ENCODE data around the gene TBX20. TPM values are rescaled to one million over a fixed set of nuclear protein-coding genes. Genes with fewer than 3 reads are reported as not detected.

Gene TBX20
- total and polyA plus RNA-seq, 2 of the 8 experiments (the other 6 are each of a cell fraction or from before 2014, with no cell fraction given) = 0.08 to 0.26 TPM

GRCh38 chr7:35241884-35242283 is 12.0 kb downstream of the TBX20 start:
- H3K18ac ChIP-seq (ENCODE audit: extremely low read depth, low read length) = no peak overlapping the region
- H3K36me3 ChIP-seq (ENCODE audit: control insufficient read depth in 2 of 4, insufficient read depth in 4 of 4, low read length in 3 of 4) = no peaks in the 10 kb centered on the region
- POLR2A ChIA-PET (ENCODE audit: partially characterized antibody) = no interaction called here
- H3K9me3 ChIP-seq (ENCODE audit: insufficient read depth in 2 of 2, low read depth in 1 of 2, low read length in 1 of 2) = no peaks in the 10 kb centered on the region
- no peak overlapping the region for H4K5ac ChIP-seq (ENCODE audit: insufficient read length, low read depth, low read length)
- DNase-seq (ENCODE audit: low read depth in 1 of 2, low spot score in 2 of 2) (no peak), FAIRE-seq (no peak)
- no peak overlapping the region for H3K4me2 ChIP-seq (ENCODE audit: insufficient read depth in 1 of 2, low read depth in 2 of 2, low read length in 2 of 2)
- no peak overlapping the region for H2AFZ ChIP-seq (ENCODE audit: low read length)
- no peak overlapping the region for H3K4me3 ChIP-seq (ENCODE audit: extremely low read depth in 1 of 4, insufficient read depth in 2 of 4, low read depth in 3 of 4, low read length in 4 of 4)
- no peaks in the 10 kb centered on the region for H4K20me1 ChIP-seq (replicated peaks in 1 of 2; ENCODE audit: control insufficient read depth in 1 of 2, insufficient read depth in 2 of 2, low read length in 2 of 2)
- H3K23me2 ChIP-seq (ENCODE audit: low read depth, low read length) = no peaks in the 10 kb centered on the region; the same call in 1 of the 2 replicates
- no peak overlapping the region for H2BK20ac ChIP-seq (ENCODE audit: low read length)
- H3K23ac ChIP-seq (ENCODE audit: insufficient read length) = no peak overlapping the region
- H3K4me1 ChIP-seq (replicated peaks in 1 of 4; ENCODE audit: control insufficient read depth in 3 of 4, insufficient read depth in 4 of 4, low read length in 3 of 4) = no peaks in the 10 kb centered on the region
- H3K27me3 ChIP-seq (replicated peaks in 1 of 4; ENCODE audit: control insufficient read depth in 3 of 4, extremely low read depth in 1 of 4, insufficient read depth in 3 of 4, low read length in 3 of 4) = peaks cover 0 to 2% (median 0%) of the 10 kb centered on the region in 4 experiments; a peak in 1 of 7 replicates
- H3K9ac ChIP-seq (replicated peaks in 1 of 4; ENCODE audit: extremely low read depth in 1 of 4, low read depth in 3 of 4, low read length in 3 of 4) = no peak overlapping the region
- H2BK120ac ChIP-seq (replicated peaks; ENCODE audit: low read depth, low read length) = no peak overlapping the region
- no peak overlapping the region for H4K91ac ChIP-seq (replicated peaks; ENCODE audit: insufficient read length, low read length)
- H2BK12ac ChIP-seq (ENCODE audit: low read depth, low read length) = no peak overlapping the region
- H2BK5ac ChIP-seq (ENCODE audit: low read depth, low read length) = no peak overlapping the region
- no peaks in the 10 kb centered on the region for H3K79me1 ChIP-seq (ENCODE audit: low read depth, low read length)
- no peak overlapping the region for H2BK15ac ChIP-seq (ENCODE audit: low read length)
- H3K14ac ChIP-seq (ENCODE audit: insufficient read length) = no peak overlapping the region
- 79% methylated on average over 7 of the region's 7 CpGs; no CpG with 5 or more reads in 1 of the 2 experiments for WGBS, 2 experiments (ENCODE audit: extremely low coverage in 1 of 2, insufficient coverage in 1 of 2, insufficient read length in 1 of 2, insufficient replicate concordance in 2 of 2, low coverage in 1 of 2, low lambda C conversion rate in 2 of 2, missing lambda C conversion rate in 1 of 2)
- H3K4ac ChIP-seq (replicated peaks; ENCODE audit: insufficient read length, low read depth, low read length) = no peak overlapping the region
- no peak overlapping the region for H3K56ac ChIP-seq (replicated peaks; ENCODE audit: insufficient read length, low read depth, low read length)
- H3K27ac ChIP-seq (ENCODE audit: low read depth, low read length) = no peak overlapping the region
- no peaks in the 10 kb centered on the region for H3K79me2 ChIP-seq (ENCODE audit: control insufficient read depth in 1 of 2, insufficient read depth in 2 of 2, low read length in 2 of 2)
- no peak overlapping the region for H4K8ac ChIP-seq (ENCODE audit: extremely low read depth, insufficient read depth, low read length)
- H2AK5ac ChIP-seq (ENCODE audit: low read depth, low read length) = no peak overlapping the region
- CTCF ChIA-PET (ENCODE audit: partially characterized antibody) = interaction anchor here (0.6 to 1.8 kb wide), 3 partner anchors 56 to 687 kb away, joined by 3 to 6 read pairs (median 3); no protein-coding TSS in a partner anchor
- TF ChIP-seq JUND (IDR thresholded peaks at IDR 0.05; ENCODE audit: low read length) (no peak), RXRA (IDR thresholded peaks at IDR 0.05; ENCODE audit: insufficient read depth, low read depth, low read length) (no peak), NRF1 (IDR thresholded peaks at IDR 0.05; ENCODE audit: low read depth, low read length) (no peak), ATF3 (IDR thresholded peaks at IDR 0.05; ENCODE audit: insufficient read depth, low read depth, low read length) (no peak), USF2 (IDR thresholded peaks at IDR 0.05; ENCODE audit: low read length) (no peak), RAD21 (IDR thresholded peaks at IDR 0.05 in 1 of 2, conservative IDR thresholded peaks at IDR 0.05 in 1 of 2; ENCODE audit: low read depth in 2 of 2, low read length in 2 of 2) (peak; percentile 63 to 73), SUZ12 (IDR thresholded peaks at IDR 0.05; ENCODE audit: low read length) (no peak)
- TF ChIP-seq, protein P1, sequence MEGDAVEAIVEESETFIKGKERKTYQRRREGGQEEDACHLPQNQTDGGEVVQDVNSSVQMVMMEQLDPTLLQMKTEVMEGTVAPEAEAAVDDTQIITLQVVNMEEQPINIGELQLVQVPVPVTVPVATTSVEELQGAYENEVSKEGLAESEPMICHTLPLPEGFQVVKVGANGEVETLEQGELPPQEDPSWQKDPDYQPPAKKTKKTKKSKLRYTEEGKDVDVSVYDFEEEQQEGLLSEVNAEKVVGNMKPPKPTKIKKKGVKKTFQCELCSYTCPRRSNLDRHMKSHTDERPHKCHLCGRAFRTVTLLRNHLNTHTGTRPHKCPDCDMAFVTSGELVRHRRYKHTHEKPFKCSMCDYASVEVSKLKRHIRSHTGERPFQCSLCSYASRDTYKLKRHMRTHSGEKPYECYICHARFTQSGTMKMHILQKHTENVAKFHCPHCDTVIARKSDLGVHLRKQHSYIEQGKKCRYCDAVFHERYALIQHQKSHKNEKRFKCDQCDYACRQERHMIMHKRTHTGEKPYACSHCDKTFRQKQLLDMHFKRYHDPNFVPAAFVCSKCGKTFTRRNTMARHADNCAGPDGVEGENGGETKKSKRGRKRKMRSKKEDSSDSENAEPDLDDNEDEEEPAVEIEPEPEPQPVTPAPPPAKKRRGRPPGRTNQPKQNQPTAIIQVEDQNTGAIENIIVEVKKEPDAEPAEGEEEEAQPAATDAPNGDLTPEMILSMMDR (IDR thresholded peaks at IDR 0.05; ENCODE audit: control extremely low read depth in 1 of 3, insufficient read depth in 1 of 3, low read depth in 1 of 3, low read length in 3 of 3) = peak; percentile 47 to 49 (median 48); a peak in 3 of 4 replicates

Measured in H1 (cell line).